ENCODE data around the gene FAM47E.

DNA sequence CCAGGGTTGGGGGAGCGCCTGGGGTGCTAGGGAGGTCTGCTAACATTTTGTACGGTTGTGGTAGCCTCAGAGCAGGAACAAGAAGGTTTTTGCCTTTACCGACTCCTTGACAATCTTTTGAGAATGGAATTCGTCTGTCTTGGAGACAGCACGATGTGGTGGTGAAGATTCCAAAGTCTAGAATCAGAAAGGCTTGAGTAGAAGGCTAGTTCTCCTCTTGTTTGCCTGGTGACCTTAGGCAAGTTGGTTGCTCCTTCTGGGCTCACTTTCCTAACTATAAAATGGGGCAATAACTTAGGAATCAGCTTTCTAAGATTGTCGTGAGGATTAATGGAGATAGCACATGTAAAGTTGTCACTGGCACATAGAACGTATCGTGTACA is 741 bp downstream of the FAM47E start:
- TF ChIP-seq, protein P1, sequence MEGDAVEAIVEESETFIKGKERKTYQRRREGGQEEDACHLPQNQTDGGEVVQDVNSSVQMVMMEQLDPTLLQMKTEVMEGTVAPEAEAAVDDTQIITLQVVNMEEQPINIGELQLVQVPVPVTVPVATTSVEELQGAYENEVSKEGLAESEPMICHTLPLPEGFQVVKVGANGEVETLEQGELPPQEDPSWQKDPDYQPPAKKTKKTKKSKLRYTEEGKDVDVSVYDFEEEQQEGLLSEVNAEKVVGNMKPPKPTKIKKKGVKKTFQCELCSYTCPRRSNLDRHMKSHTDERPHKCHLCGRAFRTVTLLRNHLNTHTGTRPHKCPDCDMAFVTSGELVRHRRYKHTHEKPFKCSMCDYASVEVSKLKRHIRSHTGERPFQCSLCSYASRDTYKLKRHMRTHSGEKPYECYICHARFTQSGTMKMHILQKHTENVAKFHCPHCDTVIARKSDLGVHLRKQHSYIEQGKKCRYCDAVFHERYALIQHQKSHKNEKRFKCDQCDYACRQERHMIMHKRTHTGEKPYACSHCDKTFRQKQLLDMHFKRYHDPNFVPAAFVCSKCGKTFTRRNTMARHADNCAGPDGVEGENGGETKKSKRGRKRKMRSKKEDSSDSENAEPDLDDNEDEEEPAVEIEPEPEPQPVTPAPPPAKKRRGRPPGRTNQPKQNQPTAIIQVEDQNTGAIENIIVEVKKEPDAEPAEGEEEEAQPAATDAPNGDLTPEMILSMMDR (IDR thresholded peaks at IDR 0.05), result no peak
- TF ChIP-seq POLR2AphosphoS5 (IDR thresholded peaks at IDR 0.05), result no peak

Measured in prostate gland (tissue), 2 donors.